GM23338 (cell line): ENCODE measurements around the gene KBTBD12.
A peak's percentile ranks its signal among the peaks of the same experiment; 100 is the strongest.

ENCODE experiments used
- CREB1 ChIP-seq: fragments of 250-450 bp; sonication (Bioruptor Pico); IDR thresholded peaks from 2 replicates; pipeline ENCODE4 v1.5.0; 2020; ENCODE audit warnings: low read depth, mild to moderate bottlenecking, moderate library complexity
- EZH2 ChIP-seq: fragments of 200-600 bp; sonication (generic); IDR thresholded peaks from one replicate; pipeline ENCODE4 v1.8.0; 2017; ENCODE audit warnings: antibody characterized with exemption, mild to moderate bottlenecking, low read depth; ENCODE audit not compliant: unreplicated experiment
- EZH2phosphoT487 ChIP-seq: fragments of 200-600 bp; sonication (generic); IDR thresholded peaks from one replicate; pipeline ENCODE4 v1.8.1; 2018; ENCODE audit warnings: antibody characterized with exemption; ENCODE audit not compliant: unreplicated experiment
- JUNB ChIP-seq: IDR thresholded peaks from one replicate; pipeline ENCODE4 v1.6.1; 2016; ENCODE audit warnings: antibody characterized with exemption; ENCODE audit not compliant: unreplicated experiment
- NANOG ChIP-seq: IDR thresholded peaks from 2 replicates; pipeline ENCODE4 v1.6.1; 2016; ENCODE audit warnings: antibody characterized with exemption, borderline replicate concordance
- POLR2AphosphoS5 ChIP-seq: IDR thresholded peaks from 2 replicates; pipeline ENCODE4 v1.6.1; 2016; ENCODE audit warnings: antibody characterized with exemption, low read depth
- STAT1 ChIP-seq: IDR thresholded peaks from one replicate; pipeline ENCODE4 v1.6.1; 2016; ENCODE audit warnings: antibody characterized with exemption; ENCODE audit not compliant: unreplicated experiment
- ZNF114 ChIP-seq: fragments of 250-450 bp; sonication (Bioruptor Pico); IDR thresholded peaks from 2 replicates; pipeline ENCODE4 v1.5.0; 2020; ENCODE audit warnings: mild to moderate bottlenecking, moderate library complexity
- ZNF331 ChIP-seq: fragments of 250-450 bp; sonication (Bioruptor Pico); IDR thresholded peaks from 2 replicates; pipeline ENCODE4 v1.5.0; 2020; ENCODE audit warnings: low read depth, mild to moderate bottlenecking, moderate library complexity
- TF ChIP-seq, protein P1 (sequence below), 2 experiments: fragments of 200-600 bp in 1 of 2; sonication (generic) in 1 of 2; conservative IDR thresholded peaks; 2 replicates each; pipeline versions ENCODE4 v1.5.1 to v1.6.1; 2016 to 2017; ENCODE audit warnings: antibody characterized with exemption in 2 of 2, low read depth in 2 of 2, mild to moderate bottlenecking in 2 of 2, moderate library complexity in 1 of 2
- TF ChIP-seq, protein P2 (sequence below): IDR thresholded peaks from one replicate; pipeline ENCODE4 v1.6.1; 2018; ENCODE audit warnings: antibody characterized with exemption; ENCODE audit not compliant: unreplicated experiment
- TF ChIP-seq, protein P3 (sequence below): IDR thresholded peaks from 2 replicates; pipeline ENCODE4 v1.6.1; 2016; ENCODE audit warnings: antibody characterized with exemption
- TF ChIP-seq, protein P4 (sequence below): fragments of 250-450 bp; sonication (Bioruptor Pico); IDR thresholded peaks from 2 replicates; pipeline ENCODE4 v1.5.0; 2020; ENCODE audit warnings: mild to moderate bottlenecking, moderate library complexity

DNA sequence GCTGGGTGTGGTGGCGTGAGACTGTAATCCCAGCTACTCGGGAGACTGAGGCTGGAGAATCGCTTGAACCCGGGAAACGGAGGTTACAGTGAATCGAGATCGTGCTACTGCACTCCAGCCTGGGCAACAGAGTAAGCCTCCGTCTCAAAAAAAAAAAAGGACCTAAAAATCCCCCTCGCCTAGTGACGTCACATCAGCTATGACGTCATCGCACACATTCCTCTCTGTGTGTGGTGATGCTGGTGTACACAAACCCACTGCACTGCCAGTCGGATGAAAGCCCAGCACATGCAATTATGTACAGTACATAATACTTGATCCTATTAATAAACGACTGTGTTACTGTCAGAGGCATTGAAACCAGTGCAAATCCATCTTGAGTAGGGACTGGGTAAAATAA is 97.0 kb downstream of the KBTBD12 start:
- TF ChIP-seq, protein P1, sequence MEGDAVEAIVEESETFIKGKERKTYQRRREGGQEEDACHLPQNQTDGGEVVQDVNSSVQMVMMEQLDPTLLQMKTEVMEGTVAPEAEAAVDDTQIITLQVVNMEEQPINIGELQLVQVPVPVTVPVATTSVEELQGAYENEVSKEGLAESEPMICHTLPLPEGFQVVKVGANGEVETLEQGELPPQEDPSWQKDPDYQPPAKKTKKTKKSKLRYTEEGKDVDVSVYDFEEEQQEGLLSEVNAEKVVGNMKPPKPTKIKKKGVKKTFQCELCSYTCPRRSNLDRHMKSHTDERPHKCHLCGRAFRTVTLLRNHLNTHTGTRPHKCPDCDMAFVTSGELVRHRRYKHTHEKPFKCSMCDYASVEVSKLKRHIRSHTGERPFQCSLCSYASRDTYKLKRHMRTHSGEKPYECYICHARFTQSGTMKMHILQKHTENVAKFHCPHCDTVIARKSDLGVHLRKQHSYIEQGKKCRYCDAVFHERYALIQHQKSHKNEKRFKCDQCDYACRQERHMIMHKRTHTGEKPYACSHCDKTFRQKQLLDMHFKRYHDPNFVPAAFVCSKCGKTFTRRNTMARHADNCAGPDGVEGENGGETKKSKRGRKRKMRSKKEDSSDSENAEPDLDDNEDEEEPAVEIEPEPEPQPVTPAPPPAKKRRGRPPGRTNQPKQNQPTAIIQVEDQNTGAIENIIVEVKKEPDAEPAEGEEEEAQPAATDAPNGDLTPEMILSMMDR (conservative IDR thresholded peaks at IDR 0.05; ENCODE audit: low read depth in 2 of 2): no peak
- TF ChIP-seq EZH2phosphoT487 (no peak), EZH2 (no peak), POLR2AphosphoS5 (no peak), JUNB (no peak), CREB1 (peak; percentile 4; the same call in 1 of the 2 replicates), STAT1 (no peak), ZNF114 (CRISPR knock-in tag) (no peak), ZNF331 (CRISPR knock-in tag) (no peak), NANOG (no peak)
- TF ChIP-seq, protein P2, sequence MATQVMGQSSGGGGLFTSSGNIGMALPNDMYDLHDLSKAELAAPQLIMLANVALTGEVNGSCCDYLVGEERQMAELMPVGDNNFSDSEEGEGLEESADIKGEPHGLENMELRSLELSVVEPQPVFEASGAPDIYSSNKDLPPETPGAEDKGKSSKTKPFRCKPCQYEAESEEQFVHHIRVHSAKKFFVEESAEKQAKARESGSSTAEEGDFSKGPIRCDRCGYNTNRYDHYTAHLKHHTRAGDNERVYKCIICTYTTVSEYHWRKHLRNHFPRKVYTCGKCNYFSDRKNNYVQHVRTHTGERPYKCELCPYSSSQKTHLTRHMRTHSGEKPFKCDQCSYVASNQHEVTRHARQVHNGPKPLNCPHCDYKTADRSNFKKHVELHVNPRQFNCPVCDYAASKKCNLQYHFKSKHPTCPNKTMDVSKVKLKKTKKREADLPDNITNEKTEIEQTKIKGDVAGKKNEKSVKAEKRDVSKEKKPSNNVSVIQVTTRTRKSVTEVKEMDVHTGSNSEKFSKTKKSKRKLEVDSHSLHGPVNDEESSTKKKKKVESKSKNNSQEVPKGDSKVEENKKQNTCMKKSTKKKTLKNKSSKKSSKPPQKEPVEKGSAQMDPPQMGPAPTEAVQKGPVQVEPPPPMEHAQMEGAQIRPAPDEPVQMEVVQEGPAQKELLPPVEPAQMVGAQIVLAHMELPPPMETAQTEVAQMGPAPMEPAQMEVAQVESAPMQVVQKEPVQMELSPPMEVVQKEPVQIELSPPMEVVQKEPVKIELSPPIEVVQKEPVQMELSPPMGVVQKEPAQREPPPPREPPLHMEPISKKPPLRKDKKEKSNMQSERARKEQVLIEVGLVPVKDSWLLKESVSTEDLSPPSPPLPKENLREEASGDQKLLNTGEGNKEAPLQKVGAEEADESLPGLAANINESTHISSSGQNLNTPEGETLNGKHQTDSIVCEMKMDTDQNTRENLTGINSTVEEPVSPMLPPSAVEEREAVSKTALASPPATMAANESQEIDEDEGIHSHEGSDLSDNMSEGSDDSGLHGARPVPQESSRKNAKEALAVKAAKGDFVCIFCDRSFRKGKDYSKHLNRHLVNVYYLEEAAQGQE: no peak
- TF ChIP-seq, protein P3, sequence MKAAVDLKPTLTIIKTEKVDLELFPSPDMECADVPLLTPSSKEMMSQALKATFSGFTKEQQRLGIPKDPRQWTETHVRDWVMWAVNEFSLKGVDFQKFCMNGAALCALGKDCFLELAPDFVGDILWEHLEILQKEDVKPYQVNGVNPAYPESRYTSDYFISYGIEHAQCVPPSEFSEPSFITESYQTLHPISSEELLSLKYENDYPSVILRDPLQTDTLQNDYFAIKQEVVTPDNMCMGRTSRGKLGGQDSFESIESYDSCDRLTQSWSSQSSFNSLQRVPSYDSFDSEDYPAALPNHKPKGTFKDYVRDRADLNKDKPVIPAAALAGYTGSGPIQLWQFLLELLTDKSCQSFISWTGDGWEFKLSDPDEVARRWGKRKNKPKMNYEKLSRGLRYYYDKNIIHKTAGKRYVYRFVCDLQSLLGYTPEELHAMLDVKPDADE: no peak
- TF ChIP-seq, protein P4, sequence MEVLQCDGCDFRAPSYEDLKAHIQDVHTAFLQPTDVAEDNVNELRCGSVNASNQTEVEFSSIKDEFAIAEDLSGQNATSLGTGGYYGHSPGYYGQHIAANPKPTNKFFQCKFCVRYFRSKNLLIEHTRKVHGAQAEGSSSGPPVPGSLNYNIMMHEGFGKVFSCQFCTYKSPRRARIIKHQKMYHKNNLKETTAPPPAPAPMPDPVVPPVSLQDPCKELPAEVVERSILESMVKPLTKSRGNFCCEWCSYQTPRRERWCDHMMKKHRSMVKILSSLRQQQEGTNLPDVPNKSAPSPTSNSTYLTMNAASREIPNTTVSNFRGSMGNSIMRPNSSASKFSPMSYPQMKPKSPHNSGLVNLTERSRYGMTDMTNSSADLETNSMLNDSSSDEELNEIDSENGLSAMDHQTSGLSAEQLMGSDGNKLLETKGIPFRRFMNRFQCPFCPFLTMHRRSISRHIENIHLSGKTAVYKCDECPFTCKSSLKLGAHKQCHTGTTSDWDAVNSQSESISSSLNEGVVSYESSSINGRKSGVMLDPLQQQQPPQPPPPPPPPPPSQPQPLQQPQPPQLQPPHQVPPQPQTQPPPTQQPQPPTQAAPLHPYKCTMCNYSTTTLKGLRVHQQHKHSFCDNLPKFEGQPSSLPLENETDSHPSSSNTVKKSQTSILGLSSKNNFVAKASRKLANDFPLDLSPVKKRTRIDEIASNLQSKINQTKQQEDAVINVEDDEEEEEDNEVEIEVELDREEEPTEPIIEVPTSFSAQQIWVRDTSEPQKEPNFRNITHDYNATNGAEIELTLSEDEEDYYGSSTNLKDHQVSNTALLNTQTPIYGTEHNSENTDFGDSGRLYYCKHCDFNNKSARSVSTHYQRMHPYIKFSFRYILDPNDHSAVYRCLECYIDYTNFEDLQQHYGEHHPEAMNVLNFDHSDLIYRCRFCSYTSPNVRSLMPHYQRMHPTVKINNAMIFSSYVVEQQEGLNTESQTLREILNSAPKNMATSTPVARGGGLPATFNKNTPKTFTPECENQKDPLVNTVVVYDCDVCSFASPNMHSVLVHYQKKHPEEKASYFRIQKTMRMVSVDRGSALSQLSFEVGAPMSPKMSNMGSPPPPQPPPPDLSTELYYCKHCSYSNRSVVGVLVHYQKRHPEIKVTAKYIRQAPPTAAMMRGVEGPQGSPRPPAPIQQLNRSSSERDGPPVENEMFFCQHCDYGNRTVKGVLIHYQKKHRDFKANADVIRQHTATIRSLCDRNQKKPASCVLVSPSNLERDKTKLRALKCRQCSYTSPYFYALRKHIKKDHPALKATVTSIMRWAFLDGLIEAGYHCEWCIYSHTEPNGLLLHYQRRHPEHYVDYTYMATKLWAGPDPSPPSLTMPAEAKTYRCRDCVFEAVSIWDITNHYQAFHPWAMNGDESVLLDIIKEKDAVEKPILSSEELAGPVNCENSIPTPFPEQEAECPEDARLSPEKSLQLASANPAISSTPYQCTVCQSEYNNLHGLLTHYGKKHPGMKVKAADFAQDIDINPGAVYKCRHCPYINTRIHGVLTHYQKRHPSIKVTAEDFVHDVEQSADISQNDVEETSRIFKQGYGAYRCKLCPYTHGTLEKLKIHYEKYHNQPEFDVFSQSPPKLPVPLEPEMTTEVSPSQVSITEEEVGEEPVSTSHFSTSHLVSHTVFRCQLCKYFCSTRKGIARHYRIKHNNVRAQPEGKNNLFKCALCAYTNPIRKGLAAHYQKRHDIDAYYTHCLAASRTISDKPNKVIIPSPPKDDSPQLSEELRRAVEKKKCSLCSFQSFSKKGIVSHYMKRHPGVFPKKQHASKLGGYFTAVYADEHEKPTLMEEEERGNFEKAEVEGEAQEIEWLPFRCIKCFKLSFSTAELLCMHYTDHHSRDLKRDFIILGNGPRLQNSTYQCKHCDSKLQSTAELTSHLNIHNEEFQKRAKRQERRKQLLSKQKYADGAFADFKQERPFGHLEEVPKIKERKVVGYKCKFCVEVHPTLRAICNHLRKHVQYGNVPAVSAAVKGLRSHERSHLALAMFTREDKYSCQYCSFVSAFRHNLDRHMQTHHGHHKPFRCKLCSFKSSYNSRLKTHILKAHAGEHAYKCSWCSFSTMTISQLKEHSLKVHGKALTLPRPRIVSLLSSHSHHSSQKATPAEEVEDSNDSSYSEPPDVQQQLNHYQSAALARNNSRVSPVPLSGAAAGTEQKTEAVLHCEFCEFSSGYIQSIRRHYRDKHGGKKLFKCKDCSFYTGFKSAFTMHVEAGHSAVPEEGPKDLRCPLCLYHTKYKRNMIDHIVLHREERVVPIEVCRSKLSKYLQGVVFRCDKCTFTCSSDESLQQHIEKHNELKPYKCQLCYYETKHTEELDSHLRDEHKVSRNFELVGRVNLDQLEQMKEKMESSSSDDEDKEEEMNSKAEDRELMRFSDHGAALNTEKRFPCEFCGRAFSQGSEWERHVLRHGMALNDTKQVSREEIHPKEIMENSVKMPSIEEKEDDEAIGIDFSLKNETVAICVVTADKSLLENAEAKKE (CRISPR knock-in tag): no peak
